Islet of Langerhans (tissue), 1 donor: ENCODE results near the gene ZBED6.
"Not testable (repeated sequence)": the region's sequence is repeated elsewhere in the genome, so short reads cannot be mapped to it uniquely, and the experiment has no call there.

Experiments
- FAIRE-seq: peaks from one replicate; lab custom pipeline; 2011; peaks lifted over from hg19 to GRCh38; lab: Jason Lieb, UNC

Gene ZBED6

GRCh38 chr1:203778789-203779188 is 16.6 kb upstream of the ZBED6 start:
- FAIRE-seq, result no peak

- no peak for FAIRE-seq
Measured at GRCh38 chr1:203781962-203782361, 13.5 kb upstream of the ZBED6 start.

GRCh38 chr1:203789966-203790365 is 5.5 kb upstream of the ZBED6 start:
- no peak for FAIRE-seq

- FAIRE-seq, result no peak
Measured at GRCh38 chr1:203791498-203791897, 3.9 kb upstream of the ZBED6 start.

GRCh38 chr1:203792486-203792885 is 2.9 kb upstream of the ZBED6 start:
- FAIRE-seq, result no peak

GRCh38 chr1:203793561-203793960 is 1.9 kb upstream of the ZBED6 start:
- FAIRE-seq, result not testable (repeated sequence)

GRCh38 chr1:203794764-203795440 is 521 bp upstream of the ZBED6 start:
- no peak for FAIRE-seq

GRCh38 chr1:203796236-203796605 is 798 bp downstream of the ZBED6 start:
- no peak for FAIRE-seq

- no peak for FAIRE-seq
Measured at GRCh38 chr1:203797216-203797615, 1.8 kb downstream of the ZBED6 start.

- no peak for FAIRE-seq
Measured at GRCh38 chr1:203797948-203798655, 2.7 kb downstream of the ZBED6 start.

GRCh38 chr1:203799157-203799556 is 3.7 kb downstream of the ZBED6 start:
- no peak for FAIRE-seq

- FAIRE-seq, result no peak
Measured at GRCh38 chr1:203799971-203800370, 4.5 kb downstream of the ZBED6 start.

GRCh38 chr1:203805689-203806088 is 10.3 kb downstream of the ZBED6 start:
- no peak for FAIRE-seq

GRCh38 chr1:203807196-203807595 is 11.8 kb downstream of the ZBED6 start:
- FAIRE-seq, result no peak

- no peak for FAIRE-seq
Measured at GRCh38 chr1:203813581-203814341, 18.3 kb downstream of the ZBED6 start.

GRCh38 chr1:203818399-203818798 is 23.0 kb downstream of the ZBED6 start:
- no peak for FAIRE-seq

GRCh38 chr1:203823306-203823705 is 27.9 kb downstream of the ZBED6 start:
- no peak for FAIRE-seq

- no peak for FAIRE-seq
Measured at GRCh38 chr1:203826175-203826574, 30.8 kb downstream of the ZBED6 start.

- FAIRE-seq, result no peak
Measured at GRCh38 chr1:203828002-203828401, 32.6 kb downstream of the ZBED6 start.

- FAIRE-seq, result no peak
Measured at GRCh38 chr1:203828503-203828902, 33.1 kb downstream of the ZBED6 start.

- FAIRE-seq, result not testable (repeated sequence)
Measured at GRCh38 chr1:203829247-203829646, 33.8 kb downstream of the ZBED6 start.

- FAIRE-seq, result no peak
Measured at GRCh38 chr1:203835476-203835875, 40.1 kb downstream of the ZBED6 start.

- FAIRE-seq, result no peak
Measured at GRCh38 chr1:203839081-203839480, 43.7 kb downstream of the ZBED6 start.
